Fibroblast of the conjunctiva (primary cell): ENCODE measurements around the gene HRC.
"Not testable (repeated sequence)": the region's sequence is repeated elsewhere in the genome, so short reads cannot be mapped to it uniquely, and the experiment has no call there.

ENCODE experiments used
- DNase-seq: peaks from one replicate; pipeline ENCODE4 v3.0.0-alpha.2; 2010; ENCODE audit warnings: low read depth

HRC gene, protein sequence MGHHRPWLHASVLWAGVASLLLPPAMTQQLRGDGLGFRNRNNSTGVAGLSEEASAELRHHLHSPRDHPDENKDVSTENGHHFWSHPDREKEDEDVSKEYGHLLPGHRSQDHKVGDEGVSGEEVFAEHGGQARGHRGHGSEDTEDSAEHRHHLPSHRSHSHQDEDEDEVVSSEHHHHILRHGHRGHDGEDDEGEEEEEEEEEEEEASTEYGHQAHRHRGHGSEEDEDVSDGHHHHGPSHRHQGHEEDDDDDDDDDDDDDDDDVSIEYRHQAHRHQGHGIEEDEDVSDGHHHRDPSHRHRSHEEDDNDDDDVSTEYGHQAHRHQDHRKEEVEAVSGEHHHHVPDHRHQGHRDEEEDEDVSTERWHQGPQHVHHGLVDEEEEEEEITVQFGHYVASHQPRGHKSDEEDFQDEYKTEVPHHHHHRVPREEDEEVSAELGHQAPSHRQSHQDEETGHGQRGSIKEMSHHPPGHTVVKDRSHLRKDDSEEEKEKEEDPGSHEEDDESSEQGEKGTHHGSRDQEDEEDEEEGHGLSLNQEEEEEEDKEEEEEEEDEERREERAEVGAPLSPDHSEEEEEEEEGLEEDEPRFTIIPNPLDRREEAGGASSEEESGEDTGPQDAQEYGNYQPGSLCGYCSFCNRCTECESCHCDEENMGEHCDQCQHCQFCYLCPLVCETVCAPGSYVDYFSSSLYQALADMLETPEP

DNA sequence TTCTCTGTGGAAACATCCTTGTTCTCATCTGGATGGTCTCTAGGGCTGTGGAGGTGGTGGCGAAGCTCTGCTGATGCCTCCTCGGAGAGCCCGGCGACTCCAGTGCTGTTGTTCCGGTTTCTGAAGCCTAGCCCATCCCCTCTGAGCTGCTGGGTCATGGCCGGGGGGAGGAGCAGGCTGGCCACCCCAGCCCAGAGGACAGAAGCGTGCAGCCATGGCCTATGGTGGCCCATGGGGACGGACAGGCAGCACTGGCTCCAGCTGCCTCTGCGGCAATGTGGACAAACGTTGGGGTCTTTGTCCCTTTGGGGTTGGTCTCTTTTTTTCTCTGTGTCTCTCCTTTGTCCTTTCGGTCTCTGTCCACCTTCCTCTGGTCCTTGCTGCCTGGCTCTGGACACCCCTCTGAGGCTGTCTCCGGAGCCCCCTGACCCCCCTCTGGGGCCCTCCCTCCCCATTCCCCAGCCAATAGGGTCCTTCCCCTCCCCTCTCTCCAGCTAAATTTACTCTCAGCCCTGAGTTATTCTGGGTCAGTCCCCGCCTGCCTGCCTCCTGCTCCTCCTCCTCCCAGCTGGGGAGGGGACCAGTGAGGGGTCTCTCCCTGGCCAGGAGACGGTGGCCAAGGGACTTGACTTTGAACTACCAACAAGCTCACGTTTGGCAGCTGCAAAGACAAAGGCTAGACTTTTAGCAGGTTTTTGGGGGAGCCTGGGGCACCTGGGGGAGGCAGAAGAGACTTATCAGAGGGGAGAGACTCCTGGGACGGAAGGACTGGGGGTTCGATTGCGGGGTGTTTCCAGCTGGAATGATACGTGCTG, at the start of gene HRC:
HRC (minus strand) TSS at position 392 of the 815 bp plus-strand sequence; CDS start at position 233, 159 bp downstream.
- DNase-seq = no peak

DNA sequence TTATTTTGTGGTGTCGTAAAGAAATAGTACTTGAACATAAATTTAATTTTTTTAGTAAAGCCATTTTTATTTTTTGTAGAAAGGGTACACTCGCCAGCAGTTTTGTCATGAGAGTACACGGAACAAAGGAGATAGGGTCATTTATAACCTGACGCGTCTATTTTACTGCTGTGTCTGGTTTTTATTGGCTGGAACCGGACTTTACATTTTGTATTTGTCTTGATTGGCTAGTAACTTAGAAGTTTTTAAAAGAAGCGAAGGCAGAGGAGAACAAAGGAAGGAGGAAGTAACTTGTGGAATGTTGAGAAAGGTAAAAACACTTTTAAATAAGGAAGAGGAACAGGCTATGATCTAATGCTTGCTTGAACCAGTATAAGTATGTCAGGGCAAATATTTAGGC, 45.8 kb upstream of the HRC start:
- DNase-seq = no peak

DNA sequence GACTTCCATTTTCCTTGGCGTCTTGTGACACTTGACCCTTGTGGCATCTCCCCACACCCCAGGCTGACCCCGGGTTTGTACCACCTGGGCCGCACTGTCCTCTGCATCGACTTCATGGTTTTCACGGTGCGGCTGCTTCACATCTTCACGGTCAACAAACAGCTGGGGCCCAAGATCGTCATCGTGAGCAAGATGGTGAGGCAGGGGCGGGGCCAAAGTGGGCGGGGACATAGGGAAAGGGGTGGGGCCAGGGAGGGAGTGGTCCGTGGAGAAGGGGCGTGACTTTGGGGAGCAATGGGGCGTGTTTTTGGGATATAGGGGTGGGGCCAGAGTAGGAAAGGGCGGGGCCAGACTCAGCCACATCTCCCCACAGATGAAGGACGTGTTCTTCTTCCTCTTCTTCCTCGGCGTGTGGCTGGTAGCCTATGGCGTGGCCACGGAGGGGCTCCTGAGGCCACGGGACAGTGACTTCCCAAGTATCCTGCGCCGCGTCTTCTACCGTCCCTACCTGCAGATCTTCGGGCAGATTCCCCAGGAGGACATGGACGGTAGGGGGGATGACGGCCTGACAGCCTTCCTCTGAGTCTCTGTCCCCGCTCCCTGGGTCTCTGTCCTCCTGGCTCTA, 45.2 kb upstream of the HRC start:
- DNase-seq = no peak

DNA sequence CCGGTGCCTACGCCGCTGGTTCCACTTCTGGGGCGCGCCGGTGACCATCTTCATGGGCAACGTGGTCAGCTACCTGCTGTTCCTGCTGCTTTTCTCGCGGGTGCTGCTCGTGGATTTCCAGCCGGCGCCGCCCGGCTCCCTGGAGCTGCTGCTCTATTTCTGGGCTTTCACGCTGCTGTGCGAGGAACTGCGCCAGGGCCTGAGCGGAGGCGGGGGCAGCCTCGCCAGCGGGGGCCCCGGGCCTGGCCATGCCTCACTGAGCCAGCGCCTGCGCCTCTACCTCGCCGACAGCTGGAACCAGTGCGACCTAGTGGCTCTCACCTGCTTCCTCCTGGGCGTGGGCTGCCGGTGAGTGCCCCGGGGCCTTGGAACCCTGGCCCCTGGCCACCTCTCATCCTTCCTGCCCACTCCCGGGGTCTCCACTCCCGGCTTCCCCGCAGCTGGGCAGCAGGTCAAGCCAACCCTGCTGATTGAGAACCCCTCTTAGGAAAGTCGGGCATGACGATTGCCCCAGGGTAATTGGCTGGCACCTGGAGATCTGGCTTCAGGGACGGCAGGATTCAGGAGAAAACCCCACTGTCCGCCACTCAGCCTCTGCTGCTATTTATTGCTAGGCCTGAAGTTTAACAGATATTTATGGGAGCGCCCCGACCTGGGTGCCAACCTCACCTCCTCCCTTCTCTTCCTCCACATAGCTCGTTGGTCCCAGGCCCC, 41.5 kb upstream of the HRC start:
- no peak for DNase-seq

DNA sequence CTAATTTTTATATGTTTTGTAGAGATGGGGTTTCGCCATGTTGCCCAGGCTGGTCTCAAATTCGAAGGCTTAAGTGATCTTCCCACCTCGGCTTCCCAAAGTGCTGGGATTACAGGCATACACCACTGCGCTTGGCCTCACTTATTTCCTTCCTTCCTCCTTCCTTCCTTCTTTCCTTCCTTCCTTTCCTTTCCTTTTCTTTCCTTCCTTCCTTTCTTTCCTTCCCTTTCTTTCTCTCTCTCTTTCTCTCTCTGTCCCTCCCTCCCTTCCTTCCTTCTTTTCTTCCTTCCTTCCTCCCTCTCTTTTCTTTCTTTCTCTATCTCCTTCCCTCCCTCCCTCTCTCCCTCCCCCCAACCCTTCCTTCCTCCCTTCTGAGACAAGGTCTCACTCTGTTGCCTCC, 39.2 kb upstream of the HRC start:
- DNase-seq = no peak

DNA sequence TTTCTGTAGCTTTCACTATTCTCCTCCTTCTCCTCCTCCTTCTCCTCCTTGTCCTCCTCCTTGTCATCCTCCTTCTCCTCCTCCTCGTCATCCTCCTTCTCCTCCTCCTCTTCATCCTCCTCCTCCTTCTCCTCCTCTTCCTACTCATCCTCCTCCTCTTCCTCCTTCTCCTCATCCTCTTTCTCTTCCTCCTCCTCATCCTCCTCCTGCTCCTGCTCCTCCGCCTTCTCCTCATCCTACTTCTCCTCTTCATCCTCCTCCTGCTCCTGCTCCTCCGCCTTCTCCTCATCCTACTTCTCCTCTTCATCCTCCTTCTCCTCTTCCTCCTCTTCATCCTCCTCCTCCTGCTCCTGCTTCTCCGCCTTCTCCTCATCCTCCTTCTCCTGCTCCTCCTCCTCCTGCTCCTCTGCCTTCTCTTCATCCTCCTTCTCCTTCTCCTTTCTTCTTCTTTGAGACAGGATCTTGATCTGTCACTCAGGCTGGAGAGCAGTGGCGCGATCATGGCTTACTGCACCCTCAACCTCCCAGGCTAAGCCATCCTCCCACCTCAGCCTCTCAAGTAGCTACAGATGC, 38.7 kb upstream of the HRC start:
- no peak for DNase-seq

DNA sequence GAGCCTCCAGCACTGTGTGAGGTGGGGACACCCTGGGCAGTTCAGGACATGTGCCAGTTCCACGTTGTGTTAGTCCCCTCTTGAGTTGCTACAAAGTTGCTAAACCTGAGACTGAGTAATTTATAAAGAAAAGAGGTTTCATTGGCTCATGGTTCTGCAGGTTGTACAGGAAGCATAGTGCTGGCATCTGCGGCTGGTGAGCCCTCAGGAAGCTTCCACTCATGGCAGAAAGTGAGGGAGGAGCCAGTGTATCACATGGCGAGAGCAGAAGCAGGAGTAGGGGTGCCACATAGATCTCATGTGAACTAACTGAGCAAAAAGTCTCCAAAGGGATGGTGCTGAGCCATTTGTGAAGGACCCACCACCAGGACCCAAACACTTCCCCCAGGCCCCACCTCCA, 35.6 kb upstream of the HRC start:
- DNase-seq = no peak

DNA sequence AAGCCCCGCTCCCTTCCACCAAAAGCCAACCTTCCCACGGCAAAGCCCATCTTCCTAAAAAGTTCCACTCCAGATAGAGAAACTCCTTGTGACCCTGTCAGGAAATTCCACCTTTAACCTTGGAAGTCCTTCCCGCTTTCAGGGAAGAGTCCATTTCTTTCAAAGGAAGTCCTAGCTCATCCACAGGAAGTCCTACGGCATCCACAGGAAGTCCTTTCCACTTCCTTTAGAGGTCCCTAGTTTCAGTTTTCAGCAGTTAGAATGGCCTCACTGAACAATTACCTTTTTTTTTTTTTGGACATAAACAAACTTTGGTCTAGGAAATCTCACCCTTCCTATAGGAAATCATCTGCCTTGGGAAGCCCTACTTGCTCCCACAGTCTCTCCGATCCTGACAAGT, 34.1 kb upstream of the HRC start:
- no peak for DNase-seq

DNA sequence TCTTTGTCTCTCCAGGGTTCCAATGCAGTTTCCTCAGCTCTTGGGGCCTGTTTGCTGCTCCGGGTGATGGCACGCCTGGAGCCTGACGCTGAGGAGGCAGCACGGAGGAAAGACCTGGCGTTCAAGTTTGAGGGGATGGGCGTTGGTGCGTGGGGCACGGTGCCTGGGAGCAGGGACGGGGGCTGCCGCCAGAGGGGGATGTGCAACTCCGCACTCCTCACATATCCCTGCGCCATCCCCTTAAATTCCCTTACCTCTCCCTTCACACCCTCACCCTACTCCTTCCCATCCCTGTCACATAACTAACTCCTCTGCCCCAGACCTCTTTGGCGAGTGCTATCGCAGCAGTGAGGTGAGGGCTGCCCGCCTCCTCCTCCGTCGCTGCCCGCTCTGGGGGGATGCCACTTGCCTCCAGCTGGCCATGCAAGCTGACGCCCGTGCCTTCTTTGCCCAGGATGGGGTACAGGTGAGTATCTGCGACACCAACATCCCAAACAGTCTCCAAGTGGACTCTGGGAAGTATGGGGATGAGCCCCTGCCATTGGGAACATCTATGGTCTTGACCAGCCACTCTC, 33.5 kb upstream of the HRC start:
- no peak for DNase-seq

DNA sequence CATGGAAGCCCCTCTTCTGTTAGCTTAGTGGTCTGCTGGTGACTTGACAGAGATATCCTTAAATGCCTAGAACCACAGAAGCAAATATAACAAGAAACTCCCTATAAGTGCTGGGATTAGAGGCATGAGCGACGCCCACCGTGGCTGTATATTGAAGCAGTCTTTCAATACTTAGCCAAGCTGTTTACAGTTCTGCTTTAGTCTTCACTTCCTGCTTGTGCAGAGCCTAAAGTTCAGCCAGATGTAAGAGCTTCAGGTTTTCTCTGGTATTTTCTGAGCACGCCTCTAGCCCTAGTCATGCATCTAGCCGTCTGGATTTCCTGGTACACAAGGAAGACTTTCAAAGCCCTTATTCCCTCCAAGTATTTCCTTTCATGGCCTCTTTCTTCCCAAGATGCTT, 30.9 kb upstream of the HRC start:
- no peak for DNase-seq

DNA sequence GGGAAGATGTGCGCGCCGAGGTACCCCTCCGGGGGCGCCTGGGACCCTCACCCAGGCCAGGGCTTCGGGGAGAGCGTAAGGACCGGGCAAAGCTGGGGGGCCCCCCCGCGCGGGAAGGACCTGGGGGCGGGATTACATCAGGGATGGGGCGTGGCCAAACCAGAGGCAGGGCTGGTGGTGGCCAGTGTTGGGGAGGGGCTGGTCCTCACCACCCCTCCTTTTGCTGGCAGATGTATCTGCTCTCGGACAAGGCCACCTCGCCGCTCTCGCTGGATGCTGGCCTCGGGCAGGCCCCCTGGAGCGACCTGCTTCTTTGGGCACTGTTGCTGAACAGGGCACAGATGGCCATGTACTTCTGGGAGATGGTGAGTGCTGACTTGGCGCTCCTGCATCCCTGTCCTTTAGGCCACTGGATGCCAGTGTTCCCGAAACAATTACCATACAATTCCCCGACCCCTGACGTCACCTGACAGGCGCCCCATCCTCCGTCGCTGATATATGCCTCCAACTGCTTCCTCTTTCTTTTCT, 27.7 kb upstream of the HRC start:
- no peak for DNase-seq

DNA sequence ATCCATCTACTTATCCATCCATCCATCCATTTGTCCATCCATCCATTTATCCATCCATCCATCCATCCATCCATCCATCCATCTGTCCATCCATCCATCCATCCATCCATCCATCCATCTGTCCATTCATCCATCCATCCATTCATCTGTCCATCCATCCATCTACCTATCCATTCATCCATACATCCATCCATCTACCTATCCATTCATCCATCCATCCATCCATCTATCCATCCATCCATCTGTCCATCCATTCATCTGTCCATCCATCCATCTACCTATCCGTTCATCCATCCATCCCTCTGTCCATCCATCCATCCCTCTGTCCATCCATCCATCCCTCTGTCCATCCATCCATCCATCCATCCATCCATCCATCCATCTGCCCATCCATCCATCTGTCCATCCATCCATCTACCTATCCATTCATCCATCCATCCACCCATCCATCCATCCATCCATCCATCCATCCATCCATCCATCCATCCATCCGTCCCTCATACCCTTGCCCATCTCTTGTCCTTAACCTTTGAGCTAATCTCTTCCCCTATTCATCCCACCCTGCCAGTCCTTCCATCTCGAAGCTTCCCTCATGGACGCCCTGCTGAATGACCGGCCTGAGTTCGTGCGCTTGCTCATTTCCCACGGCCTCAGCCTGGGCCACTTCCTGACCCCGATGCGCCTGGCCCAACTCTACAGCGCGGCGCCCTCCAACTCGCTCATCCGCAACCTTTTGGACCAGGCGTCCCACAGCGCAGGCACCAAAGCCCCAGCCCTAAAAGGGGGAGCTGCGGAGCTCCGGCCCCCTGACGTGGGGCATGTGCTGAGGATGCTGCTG, 27.0 kb upstream of the HRC start:
- DNase-seq = not testable (repeated sequence)

DNA sequence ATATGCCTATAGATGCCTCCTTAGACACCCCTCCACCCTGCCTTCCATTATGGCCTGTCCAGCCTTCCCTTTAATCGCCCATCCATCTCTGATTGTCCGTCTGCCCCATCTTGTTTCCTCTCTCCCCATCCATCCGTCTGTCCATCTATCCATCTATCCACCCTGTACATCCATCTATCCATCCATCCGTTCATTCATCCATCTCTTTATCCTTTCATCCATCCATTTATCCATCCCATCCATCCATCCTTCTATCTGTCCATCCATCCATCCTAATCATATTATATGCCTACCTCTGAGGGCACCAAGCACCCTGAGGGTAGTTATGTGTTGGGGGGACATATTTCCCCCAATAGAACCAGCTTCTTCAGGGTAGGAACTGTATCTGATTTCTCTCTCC, 25.5 kb upstream of the HRC start:
- DNase-seq = no peak

DNA sequence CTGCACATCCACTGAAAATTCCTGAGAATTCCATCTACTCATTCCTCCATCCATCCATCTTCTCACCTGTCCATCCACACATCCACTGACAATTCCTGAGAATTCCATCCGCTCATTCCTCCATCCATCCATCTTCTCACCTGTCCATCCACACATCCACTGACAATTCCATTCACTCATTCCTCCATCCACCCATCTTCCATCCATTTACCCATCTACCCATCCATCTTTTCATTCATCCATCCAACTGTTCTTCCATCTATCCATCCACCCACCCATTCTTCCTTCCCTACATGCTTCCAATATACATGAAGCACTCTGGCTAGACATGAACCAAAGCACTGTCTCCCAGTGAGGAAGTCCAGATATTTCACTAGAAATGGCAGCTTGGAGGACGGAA, 18.0 kb upstream of the HRC start:
- DNase-seq = no peak

DNA sequence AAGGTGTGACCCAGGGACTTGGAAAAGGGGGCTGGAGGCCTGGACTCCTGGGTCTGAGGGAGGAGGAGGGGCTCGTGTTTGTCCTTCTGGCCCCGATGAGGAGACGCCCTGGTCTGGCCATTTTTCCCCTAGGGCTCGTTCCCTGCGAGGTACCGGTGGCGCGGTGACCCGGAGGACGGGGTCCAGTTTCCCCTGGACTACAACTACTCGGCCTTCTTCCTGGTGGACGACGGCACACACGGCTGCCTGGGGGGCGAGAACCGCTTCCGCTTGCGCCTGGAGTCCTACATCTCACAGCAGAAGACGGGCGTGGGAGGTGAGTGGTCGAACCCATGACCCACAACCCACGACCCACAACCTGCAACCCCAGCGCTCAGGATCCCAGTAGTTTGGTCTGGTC, 13.2 kb upstream of the HRC start:
- no peak for DNase-seq

DNA sequence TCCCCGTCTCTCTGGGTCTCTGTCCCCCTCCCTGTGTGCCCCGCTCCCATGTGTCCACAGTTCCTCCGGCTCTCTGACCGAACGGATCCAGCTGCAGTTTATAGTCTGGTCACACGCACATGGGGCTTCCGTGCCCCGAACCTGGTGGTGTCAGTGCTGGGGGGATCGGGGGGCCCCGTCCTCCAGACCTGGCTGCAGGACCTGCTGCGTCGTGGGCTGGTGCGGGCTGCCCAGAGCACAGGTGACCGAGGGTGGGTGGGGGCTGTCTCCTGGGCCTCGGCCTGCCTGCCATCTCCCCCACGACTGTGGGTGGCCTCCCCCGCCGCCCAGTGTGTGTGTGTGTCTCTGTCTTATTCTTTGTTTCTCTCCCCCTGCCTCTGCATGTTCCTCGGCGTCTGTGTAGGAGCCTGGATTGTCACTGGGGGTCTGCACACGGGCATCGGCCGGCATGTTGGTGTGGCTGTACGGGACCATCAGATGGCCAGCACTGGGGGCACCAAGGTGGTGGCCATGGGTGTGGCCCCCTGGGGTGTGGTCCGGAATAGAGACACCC, 12.7 kb upstream of the HRC start:
- DNase-seq = no peak

DNA sequence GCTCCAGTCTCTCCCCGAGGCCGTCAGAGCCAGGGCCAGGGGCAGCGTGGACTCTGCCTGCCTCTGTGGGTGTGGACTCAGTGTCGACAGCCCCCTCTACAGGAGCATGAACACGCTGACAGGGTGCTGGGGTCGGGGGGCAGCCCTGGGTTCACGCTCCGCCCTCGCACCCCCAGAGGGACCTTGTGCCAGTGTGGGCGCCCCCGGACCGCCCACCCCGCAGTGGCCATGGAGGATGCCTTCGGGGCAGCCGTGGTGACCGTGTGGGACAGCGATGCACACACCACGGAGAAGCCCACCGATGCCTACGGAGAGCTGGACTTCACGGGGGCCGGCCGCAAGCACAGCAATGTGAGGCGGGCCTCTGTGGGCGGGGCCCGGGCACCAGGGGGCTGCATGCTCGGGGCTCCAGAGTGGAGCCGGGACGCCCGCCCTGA, 10.7 kb upstream of the HRC start:
- DNase-seq = no peak

DNA sequence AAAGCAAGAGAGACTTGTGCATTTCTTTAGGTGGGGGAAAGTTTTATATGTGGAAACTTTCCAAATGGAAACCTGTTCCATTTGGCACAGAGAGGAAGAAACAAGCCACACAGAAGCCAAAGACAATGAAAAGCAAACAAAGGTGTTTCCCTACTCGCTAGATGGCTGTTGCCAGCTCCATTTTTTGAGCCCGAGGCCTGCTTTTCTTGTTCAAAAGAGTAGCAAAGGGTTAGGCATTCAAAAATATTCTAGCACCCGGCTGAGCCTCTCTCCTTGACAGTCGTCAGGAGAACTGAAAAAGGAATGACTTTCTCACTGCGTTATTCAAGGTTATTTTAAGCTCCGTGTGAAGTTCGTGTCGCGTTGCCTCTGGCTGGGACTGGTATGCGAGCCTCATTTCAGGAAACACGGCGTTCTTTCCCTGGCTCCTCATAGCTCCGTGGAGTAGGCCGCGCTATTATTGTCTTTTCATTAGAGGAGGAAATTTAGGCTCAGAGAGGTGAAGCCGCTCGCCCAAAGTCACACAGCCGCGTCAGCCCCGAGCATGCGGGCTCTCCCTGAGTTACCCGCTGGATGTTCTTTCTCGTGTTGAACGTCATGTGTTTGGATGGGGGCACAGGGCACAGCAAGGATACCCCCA, 10.0 kb upstream of the HRC start:
- DNase-seq = no peak

DNA sequence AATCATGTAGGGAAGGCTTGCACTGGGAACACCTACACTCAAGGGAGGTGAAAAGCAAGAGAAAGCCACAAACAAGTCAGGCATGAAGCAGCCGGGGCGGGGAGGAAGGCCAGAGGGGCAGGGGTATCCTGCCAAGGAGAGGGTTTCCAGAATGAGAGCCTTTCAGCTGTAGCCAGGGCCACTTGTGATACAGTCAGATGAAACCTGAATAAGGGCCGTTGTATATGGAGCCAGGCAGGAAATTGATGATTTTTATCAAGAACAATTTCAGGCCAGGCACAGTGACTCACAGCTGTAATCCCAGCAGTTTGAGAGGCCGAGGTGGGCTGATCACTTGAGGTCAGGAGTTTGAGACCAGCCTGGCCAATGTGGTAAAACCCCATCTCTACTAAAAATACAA, 6.8 kb upstream of the HRC start:
- no peak for DNase-seq
